Measurements from ENCODE around the gene TMA7B.
"Not testable (repeated sequence)": the region's sequence is repeated elsewhere in the genome, so short reads cannot be mapped to it uniquely, and the experiment has no call there.

The TMA7B gene

GRCh38 chr22:39989633-39990032 is 29.4 kb downstream of the TMA7B start:
- DNase-seq (ENCODE audit: low read depth) = no peak
- H3K4me3 ChIP-seq (replicated peaks; ENCODE audit: low read depth, low read length) = no peak overlapping the region
- TF ChIP-seq CTCF (IDR thresholded peaks at IDR 0.05; ENCODE audit: low read length, missing control alignments) = no peak

GRCh38 chr22:39990686-39991085 is 30.5 kb downstream of the TMA7B start:
- DNase-seq (ENCODE audit: low read depth) = no peak
- TF ChIP-seq CTCF (IDR thresholded peaks at IDR 0.05; ENCODE audit: low read length, missing control alignments) = no peak

GRCh38 chr22:39991159-39991860 is 31.1 kb downstream of the TMA7B start:
- no peak for DNase-seq (ENCODE audit: low read depth)

More at GRCh38 chr22:39990686-39991085, 30.5 kb downstream of the TMA7B start:
- no peak overlapping the region for H3K4me3 ChIP-seq (replicated peaks; ENCODE audit: low read depth, low read length)

GRCh38 chr22:39992088-39992826 is 32.1 kb downstream of the TMA7B start:
- DNase-seq (ENCODE audit: low read depth) = no peak
- TF ChIP-seq CTCF (IDR thresholded peaks at IDR 0.05; ENCODE audit: low read length, missing control alignments) = no peak
- H3K4me3 ChIP-seq (replicated peaks; ENCODE audit: low read depth, low read length) = no peak overlapping the region

More at GRCh38 chr22:39991159-39991860, 31.1 kb downstream of the TMA7B start:
- no peak for TF ChIP-seq CTCF (IDR thresholded peaks at IDR 0.05; ENCODE audit: low read length, missing control alignments)
- H3K4me3 ChIP-seq (replicated peaks; ENCODE audit: low read depth, low read length) = no peak overlapping the region

GRCh38 chr22:39992894-39993293 is 32.7 kb downstream of the TMA7B start:
- DNase-seq (ENCODE audit: low read depth) = not testable (repeated sequence)

GRCh38 chr22:39994041-39994565 is 33.9 kb downstream of the TMA7B start:
- DNase-seq (ENCODE audit: low read depth) = no peak
- H3K4me3 ChIP-seq (replicated peaks; ENCODE audit: low read depth, low read length) = no peak overlapping the region
- TF ChIP-seq CTCF (IDR thresholded peaks at IDR 0.05; ENCODE audit: low read length, missing control alignments) = no peak

More at GRCh38 chr22:39992894-39993293, 32.7 kb downstream of the TMA7B start:
- not testable (repeated sequence) for H3K4me3 ChIP-seq (replicated peaks; ENCODE audit: low read depth, low read length)

- DNase-seq (ENCODE audit: low read depth) = no peak
- no peak for TF ChIP-seq CTCF (IDR thresholded peaks at IDR 0.05; ENCODE audit: low read length, missing control alignments)
- H3K4me3 ChIP-seq (replicated peaks; ENCODE audit: low read depth, low read length) = no peak within 1 kb of the TSS
These were observed 34.6 kb downstream of the TMA7B start, which contains the start of gene FAM83F for GRCh38 chr22:39994566-39995392. Gene FAM83F, plus strand, starts transcription at chr22:39994954. Its CDS starts 89 bp downstream, at chr22:39995043.

Data from fibroblast of pulmonary artery (primary cell).